ENCODE measurements around the gene DGCR8.

The DGCR8 gene

GRCh38 chr22:20112623-20113511 lies 32.8 kb downstream of the DGCR8 start:
- no peak for DNase-seq

GRCh38 chr22:20113551-20114310 lies 33.7 kb downstream of the DGCR8 start:
- DNase-seq, result no peak

GRCh38 chr22:20114506-20115475 lies 34.8 kb downstream of the DGCR8 start:
- DNase-seq, result no peak

- no peak for DNase-seq
These were observed 35.8 kb downstream of the DGCR8 start, which contains the start of gene RANBP1 for GRCh38 chr22:20115691-20116375. Gene RANBP1, plus strand, starts transcription at chr22:20116104. Its CDS starts 81 bp downstream, at chr22:20116185.

- no peak for DNase-seq
These were observed 36.4 kb downstream of the DGCR8 start for GRCh38 chr22:20116376-20116950.

GRCh38 chr22:20116951-20117632 lies 37.1 kb downstream of the DGCR8 start, which contains the start of gene TRMT2A:
Gene TRMT2A, minus strand, starts transcription at chr22:20117226. Its CDS starts 320 bp downstream, at chr22:20116906.
- peak; percentile 99 for DNase-seq

- peak; percentile 39 for DNase-seq
These were observed 37.7 kb downstream of the DGCR8 start for GRCh38 chr22:20117633-20118299.

- DNase-seq, result no peak
These were observed 38.4 kb downstream of the DGCR8 start for GRCh38 chr22:20118300-20119020.

GRCh38 chr22:20121856-20122415 lies 41.9 kb downstream of the DGCR8 start:
- DNase-seq, result no peak

- no peak for DNase-seq
These were observed 43.5 kb downstream of the DGCR8 start for GRCh38 chr22:20123366-20124082.

- DNase-seq, result no peak
These were observed 44.2 kb downstream of the DGCR8 start for GRCh38 chr22:20124083-20124787.

- DNase-seq, result no peak
These were observed 45.4 kb downstream of the DGCR8 start for GRCh38 chr22:20125201-20126174.

GRCh38 chr22:20126284-20127029 lies 46.4 kb downstream of the DGCR8 start:
- DNase-seq, result no peak

- DNase-seq, result no peak
These were observed 47.4 kb downstream of the DGCR8 start for GRCh38 chr22:20127318-20127868.

GRCh38 chr22:20127869-20128618 lies 48.0 kb downstream of the DGCR8 start:
- DNase-seq, result no peak

Data from suppressor macrophage treated with lipopolysaccharide for 4 hours (primary cell).